PC-9 (cell line): ENCODE results near the gene UBAP2L.

Experiments used
- EZH2 ChIP-seq: fragments of 200-600 bp; sonication (generic); IDR thresholded peaks from 2 replicates; pipeline ENCODE4 v1.8.0; 2017; ENCODE audit warnings: antibody characterized with exemption, low read depth
- TF ChIP-seq, protein P1 (sequence below): fragments of 200-600 bp; sonication (generic); conservative IDR thresholded peaks from 2 replicates; pipeline ENCODE4 v1.6.1; 2017; ENCODE audit warnings: mixed run types, antibody characterized with exemption, mild to moderate bottlenecking, moderate library complexity

DNA sequence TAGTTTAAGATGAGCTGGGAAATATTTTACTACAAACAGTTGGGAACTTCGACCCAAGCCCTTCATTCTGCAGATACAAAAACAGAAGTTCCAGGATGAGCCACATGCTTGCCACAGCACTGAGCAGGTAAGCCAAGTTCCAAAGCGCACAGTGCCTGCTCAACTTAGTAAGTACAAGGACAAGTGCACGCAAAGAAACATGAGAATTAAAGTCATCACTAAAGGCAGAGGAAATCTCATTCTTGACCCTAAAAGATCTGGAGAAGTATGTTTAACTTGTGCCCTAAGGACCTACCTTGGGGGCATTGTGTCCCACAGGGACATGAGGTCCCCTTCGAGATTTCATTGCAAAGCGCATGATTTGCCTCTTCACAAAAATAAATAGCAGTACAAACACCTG, 1.2 kb upstream of the UBAP2L start:
- TF ChIP-seq, protein P1, sequence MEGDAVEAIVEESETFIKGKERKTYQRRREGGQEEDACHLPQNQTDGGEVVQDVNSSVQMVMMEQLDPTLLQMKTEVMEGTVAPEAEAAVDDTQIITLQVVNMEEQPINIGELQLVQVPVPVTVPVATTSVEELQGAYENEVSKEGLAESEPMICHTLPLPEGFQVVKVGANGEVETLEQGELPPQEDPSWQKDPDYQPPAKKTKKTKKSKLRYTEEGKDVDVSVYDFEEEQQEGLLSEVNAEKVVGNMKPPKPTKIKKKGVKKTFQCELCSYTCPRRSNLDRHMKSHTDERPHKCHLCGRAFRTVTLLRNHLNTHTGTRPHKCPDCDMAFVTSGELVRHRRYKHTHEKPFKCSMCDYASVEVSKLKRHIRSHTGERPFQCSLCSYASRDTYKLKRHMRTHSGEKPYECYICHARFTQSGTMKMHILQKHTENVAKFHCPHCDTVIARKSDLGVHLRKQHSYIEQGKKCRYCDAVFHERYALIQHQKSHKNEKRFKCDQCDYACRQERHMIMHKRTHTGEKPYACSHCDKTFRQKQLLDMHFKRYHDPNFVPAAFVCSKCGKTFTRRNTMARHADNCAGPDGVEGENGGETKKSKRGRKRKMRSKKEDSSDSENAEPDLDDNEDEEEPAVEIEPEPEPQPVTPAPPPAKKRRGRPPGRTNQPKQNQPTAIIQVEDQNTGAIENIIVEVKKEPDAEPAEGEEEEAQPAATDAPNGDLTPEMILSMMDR = no peak
- TF ChIP-seq EZH2 = no peak
